Activated naive CD4-positive, alpha-beta T cell treated with anti-CD3 and anti-CD28 coated beads, Interleukin-2, amount 50 U/mL, for 72 hours (primary cell): ENCODE data around the gene CYP1B1. TPM values are rescaled to one million over a fixed set of nuclear protein-coding genes. Genes with fewer than 3 reads are reported as not detected.
A peak's percentile ranks its signal among the peaks of the same experiment; 100 is the strongest.
"Not testable (repeated sequence)": the region's sequence is repeated elsewhere in the genome, so short reads cannot be mapped to it uniquely, and the experiment has no call there.

ENCODE experiments used
- ATAC-seq, 2 donors: fragments of 150-1000 bp; cut with Tn5 transposase; 2 replicates each; pipeline ENCODE4 v1.10.0; 2021; ENCODE audit warnings: mild to moderate bottlenecking in 2 of 2, moderate library complexity in 2 of 2
- DNase-seq, 2 donors: peaks; one replicate each; pipeline ENCODE4 v3.0.0; 2021 to 2022; ENCODE audit warnings: low spot score in 2 of 2
- H3K27ac Mint-ChIP-seq, 2 donors: one replicate each; pipeline ENCODE4 v1.8.0; 2022; ENCODE audit warnings: mild to moderate bottlenecking in 2 of 2, mixed read lengths in 2 of 2
- H3K36me3 Mint-ChIP-seq, 2 donors: one replicate each; pipeline ENCODE4 v1.8.0; 2022; ENCODE audit warnings: mixed read lengths in 2 of 2
- H3K9me3 Mint-ChIP-seq, 2 donors: one replicate each; pipeline ENCODE4 v1.8.0; 2022; ENCODE audit warnings: mixed read lengths in 2 of 2
- total RNA-seq, 2 donors: library from RNA; stranded (reverse); gene quantifications; one replicate each; pipeline ENCODE4 v1.2.3, GENCODE V29; 2022

The CYP1B1 gene
- 10 to 100 TPM; 40.4 to 41.7 TPM for total RNA-seq

DNA sequence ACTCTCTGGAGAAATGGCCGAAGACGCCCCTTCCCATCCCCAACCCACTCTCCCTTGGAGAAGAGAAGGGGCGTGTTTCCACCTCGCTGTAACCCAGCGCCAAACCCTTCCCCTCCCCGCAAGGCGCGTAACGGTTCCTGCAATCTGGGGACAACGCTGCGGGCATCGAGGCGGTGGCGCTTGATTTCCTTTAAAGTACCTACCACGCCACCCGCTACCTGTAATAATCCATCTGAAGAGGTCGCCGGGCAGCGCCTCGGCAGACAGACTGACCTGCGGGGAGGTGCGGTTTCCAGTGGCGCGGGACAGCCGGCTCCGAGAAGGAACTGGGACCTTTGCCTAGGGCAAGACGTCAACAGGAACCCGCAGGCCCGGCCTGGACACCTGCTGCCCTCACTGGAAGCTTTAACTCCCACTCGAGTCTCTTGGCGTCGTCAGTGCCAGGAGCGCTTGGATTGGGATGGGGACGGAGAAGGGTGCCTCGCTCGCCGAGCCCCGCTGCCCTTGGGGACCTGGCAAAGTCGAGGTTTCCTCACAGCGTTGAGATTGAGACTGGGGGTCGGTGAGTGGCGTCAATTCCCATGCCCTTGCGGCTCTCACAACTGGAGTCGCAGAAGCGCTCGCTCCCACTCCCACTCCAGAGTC lies at the start of gene CYP1B1:
Gene CYP1B1, minus strand, starts transcription at position 645 of the 645 bp plus-strand sequence. CDS start 763 bp downstream, outside the sequence.
- ATAC-seq (no peak), DNase-seq (peak; percentile 33 to 60)
- Mint-ChIP-seq H3K36me3 (peaks cover 34 to 41% of the 10 kb centered on the region in 2 donors), H3K27ac (peak within 1 kb of the TSS; percentile 97 to 99), H3K9me3 (peaks cover 0 to 3% of the 10 kb centered on the region in 2 donors)

DNA sequence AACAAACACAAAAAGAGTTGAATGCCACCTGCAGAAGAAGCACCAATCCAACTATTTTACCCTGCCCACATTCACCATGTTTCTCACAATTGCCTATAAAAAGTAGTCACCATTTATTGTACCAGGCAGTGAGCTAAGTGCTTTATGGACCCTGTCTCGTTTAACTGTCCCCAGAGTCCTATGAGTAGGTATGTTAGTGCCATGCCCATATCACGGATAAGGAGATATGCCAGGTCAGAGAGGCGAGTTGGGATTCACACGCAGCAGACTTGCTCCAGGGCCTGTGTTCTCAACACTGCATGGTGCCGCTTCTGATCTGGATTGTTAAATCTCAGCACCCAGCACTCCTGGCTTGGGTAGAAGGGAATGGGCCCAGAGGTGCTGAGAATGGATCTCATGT lies 49.1 kb upstream of the CYP1B1 start:
- Mint-ChIP-seq H3K36me3 (peaks cover 12 to 23% of the 10 kb centered on the region in 2 donors), H3K9me3 (peaks cover 20 to 29% of the 10 kb centered on the region in 2 donors), H3K27ac (no peak overlapping the region)
- DNase-seq = no peak
- no peak for ATAC-seq

DNA sequence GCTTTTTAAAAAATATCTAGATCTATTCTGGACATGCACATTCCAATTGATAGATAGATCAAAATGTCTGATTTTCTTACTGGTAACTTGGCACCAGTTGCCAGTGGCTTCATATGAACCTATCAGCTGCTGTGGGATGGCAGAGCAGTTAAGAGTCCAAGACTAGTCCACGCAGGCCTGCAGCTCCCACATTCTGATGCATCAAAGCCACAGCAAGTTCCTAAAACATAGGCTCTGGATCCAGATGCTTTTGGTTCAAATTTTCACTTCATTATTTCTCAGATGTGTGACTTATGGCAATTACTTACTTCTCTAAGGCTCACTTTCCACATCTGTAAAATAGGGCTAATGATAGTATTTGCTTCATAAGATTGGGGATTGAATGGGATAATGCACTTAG lies 48.0 kb upstream of the CYP1B1 start:
- H3K9me3 Mint-ChIP-seq = peaks cover 20 to 22% of the 10 kb centered on the region in 2 donors
- H3K27ac Mint-ChIP-seq = no peak overlapping the region
- ATAC-seq (no peak), DNase-seq (no peak)
- H3K36me3 Mint-ChIP-seq = peaks cover 12 to 22% of the 10 kb centered on the region in 2 donors

DNA sequence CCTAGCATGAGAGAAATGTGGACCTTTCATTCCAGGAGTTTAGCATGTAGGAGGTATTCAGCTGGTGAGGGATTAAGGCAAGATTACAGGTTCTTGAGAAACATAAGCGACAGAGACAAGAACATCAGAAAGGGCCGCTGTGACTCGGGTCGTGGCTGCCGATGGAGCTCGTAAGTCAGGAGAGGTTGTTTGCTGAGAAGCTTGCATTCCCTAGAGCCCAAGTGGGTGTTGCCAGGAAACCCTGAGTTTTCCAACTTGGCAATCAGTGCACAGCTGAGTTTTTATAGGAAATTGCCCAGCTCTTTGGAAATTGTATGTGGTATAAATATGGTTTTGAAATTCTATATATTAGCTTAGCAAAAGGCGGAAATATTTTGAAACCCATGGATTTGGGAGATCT lies 46.4 kb upstream of the CYP1B1 start:
- no peak for ATAC-seq
- no peak for DNase-seq
- peaks cover 11% of the 10 kb centered on the region in 2 donors for H3K9me3 Mint-ChIP-seq
- H3K36me3 Mint-ChIP-seq = peaks cover 10 to 11% of the 10 kb centered on the region in 2 donors
- H3K27ac Mint-ChIP-seq = no peak overlapping the region

DNA sequence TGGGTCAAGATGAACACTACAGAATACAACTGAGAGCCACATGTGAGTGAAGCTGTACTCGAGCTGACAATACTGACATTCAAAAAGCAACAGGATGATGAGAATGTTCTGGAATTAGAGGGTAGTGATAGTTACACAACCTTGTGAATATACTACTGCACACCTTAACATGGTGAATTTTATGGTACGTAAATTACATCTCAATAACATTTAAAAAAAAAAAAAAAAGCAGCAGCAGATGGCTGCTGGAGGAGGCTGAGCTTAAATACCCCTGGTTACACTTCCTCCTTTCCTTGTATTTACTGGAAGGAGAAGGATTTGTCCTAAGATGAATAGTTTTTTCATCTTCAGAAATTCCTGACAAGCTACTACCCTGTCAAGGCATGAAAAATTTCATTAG lies 45.5 kb upstream of the CYP1B1 start:
- ATAC-seq = no peak
- Mint-ChIP-seq H3K27ac (no peak overlapping the region), H3K36me3 (peaks cover 2 to 3% of the 10 kb centered on the region in 2 donors), H3K9me3 (peaks cover 2% of the 10 kb centered on the region in 2 donors)
- DNase-seq = no peak

DNA sequence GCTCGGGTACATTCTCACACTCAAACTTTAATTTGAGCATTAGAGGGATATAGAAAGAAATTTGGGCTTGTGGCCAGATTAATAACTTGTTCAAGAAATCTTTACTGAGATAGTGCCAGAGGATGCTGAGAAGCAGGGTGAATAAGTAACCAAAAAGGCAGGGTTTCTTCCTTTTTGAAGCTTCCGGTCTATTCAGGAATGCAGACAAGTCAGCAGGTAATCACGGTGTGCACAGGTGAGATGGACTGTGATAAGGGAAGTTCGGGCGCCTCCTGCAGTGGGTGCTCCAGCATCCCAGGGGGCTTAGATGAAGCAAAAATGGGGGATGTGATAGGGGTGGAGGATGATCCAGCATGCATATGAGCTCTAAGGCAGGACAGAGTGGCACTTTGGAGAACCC lies 44.9 kb upstream of the CYP1B1 start:
- ATAC-seq (no peak), DNase-seq (no peak)
- Mint-ChIP-seq H3K36me3 (no peaks in the 10 kb centered on the region), H3K27ac (no peak overlapping the region), H3K9me3 (no peaks in the 10 kb centered on the region)

DNA sequence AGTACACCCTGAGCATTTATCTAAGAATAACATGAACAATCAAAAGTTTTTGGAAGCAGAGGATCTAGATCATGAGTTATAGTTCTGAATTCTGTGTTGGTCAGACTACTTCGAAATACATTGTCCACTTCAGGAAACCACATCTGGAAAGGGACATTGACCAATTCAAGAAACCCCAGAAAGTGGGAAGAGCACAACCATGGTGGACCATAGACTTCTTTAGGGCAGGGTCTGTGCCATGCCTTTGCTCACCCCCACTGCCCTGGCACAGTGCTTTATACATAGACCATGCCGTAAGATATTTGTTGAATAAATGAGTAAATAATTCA lies 44.3 kb upstream of the CYP1B1 start:
- ATAC-seq (no peak), DNase-seq (no peak)
- no peak overlapping the region for H3K27ac Mint-ChIP-seq
- no peaks in the 10 kb centered on the region for H3K36me3 Mint-ChIP-seq
- no peaks in the 10 kb centered on the region for H3K9me3 Mint-ChIP-seq

DNA sequence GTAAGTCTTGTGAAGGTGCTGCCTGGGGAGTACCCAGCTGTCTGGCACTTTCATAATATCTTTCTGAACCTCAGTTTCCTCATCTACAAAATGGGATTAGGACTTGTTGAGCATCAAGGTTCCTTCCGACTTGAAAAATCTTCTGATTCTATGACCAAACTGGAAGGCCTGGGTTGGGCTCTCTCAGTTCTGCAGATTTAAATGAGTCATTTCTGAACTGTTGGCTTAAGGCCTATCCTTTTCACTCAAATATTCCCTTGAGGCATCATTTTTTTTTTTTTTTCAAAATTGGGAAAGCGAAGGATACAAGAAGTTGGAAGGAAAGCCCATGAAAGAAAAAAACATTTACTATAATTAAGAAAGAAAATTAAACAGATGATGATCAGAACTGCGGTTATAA lies 40.8 kb upstream of the CYP1B1 start:
- Mint-ChIP-seq H3K27ac (no peak overlapping the region), H3K9me3 (peaks cover 6% of the 10 kb centered on the region in 2 donors), H3K36me3 (peaks cover 9 to 16% of the 10 kb centered on the region in 2 donors)
- no peak for ATAC-seq
- no peak for DNase-seq

DNA sequence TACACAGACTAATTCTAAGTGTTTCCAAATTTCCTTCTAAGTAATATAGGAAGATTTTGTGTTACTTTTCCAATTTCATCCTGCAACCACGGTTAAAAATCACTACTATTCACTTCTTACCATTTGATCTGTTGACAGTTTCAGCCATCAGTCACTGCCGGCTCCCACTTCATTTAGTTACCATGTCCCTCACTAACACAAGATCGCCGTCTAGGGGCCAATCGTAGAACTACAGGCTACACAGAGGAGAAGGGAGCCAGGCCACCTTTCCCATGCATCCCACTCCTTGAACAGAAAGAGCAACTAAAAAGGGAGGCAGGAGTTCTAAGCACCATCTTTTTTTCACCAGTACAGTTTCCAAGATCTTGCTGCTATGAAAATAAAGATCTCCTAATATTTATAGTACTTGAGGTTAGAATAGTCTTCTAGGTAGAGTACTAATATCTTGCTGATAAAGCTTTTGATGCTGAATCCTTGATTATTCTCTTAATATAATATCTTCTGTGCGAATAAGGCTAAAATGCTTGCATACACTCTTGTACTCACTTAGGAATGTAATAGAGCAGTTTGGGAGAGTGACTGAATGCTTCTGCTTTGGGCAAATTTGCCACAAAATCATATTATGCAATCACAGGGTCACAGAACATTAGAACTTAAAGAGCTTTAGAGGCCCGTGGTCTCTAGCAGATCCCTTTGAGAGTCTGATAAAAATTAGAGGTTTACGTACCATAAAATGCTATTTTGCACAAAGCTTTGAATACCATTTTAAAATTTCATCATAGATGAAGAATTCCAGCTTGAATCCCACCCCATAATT lies 39.5 kb upstream of the CYP1B1 start:
- H3K9me3 Mint-ChIP-seq = peaks cover 6 to 17% of the 10 kb centered on the region in 2 donors
- peaks cover 13 to 28% of the 10 kb centered on the region in 2 donors for H3K36me3 Mint-ChIP-seq
- DNase-seq (peak in 1 of 2 donors; percentile 87), ATAC-seq (peak; percentile 83 to 85)
- no peak overlapping the region for H3K27ac Mint-ChIP-seq

DNA sequence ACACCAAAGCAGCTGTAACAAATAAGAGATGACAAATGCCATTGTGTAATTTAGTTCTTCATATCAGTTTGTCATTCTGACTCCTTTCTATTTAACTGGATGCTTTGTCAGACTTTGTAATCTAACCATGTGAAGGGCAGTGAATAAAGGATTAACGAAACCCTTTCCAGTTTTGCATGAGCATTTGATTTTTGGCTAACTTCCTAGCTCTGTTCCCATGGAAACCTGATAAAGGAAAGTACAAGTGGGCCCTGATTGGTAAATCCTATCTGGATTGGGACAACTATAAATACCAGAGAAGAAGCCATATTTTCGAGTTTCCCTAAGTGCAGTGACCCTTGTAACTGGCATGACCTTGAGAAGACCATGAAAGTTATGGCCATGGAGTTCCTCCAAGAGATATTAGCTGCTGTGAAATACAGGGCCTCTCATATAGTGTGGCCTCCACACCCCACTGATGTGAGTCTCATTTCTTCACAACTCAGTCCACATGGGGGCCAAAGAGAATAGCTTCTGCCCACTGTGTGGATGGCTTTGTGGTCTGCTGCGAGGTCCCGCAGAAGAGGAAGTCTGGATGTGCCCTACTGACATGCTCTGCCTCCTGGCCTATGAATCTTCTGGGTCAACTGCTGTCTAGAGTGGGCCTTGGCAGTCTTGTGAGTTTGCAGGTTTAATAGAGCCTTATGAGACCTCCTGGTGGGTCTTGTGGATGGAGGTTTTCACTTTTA lies 38.2 kb upstream of the CYP1B1 start:
- Mint-ChIP-seq H3K9me3 (peaks cover 6 to 18% of the 10 kb centered on the region in 2 donors), H3K27ac (no peak overlapping the region)
- no peak for ATAC-seq

DNA sequence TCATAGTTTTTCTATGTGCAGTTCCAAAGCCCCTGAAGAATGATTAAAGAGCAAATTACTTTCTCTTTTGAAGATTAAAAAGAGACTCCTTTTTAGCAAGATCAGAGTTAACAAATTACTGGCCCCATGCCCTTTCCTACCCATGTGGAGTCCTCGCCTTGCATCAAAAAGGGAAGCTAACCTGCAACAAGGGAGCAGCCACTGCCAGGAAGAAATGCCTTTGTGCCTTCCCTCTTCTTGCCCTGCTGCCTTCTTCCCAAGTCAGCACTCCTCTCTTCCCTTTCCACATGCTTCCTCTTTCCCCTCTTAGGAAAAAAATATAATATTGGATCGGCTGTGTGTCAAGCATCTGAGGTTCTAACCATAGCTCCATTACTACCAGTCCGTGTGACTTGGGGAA lies 37.1 kb upstream of the CYP1B1 start:
- Mint-ChIP-seq H3K36me3 (peaks cover 13 to 34% of the 10 kb centered on the region in 2 donors), H3K9me3 (peaks cover 6 to 23% of the 10 kb centered on the region in 2 donors), H3K27ac (no peak overlapping the region)
- ATAC-seq (no peak), DNase-seq (no peak)

More for the DNA sequence above, 38.2 kb upstream of the CYP1B1 start:
- H3K36me3 Mint-ChIP-seq = peaks cover 13 to 28% of the 10 kb centered on the region in 2 donors
- no peak for DNase-seq

DNA sequence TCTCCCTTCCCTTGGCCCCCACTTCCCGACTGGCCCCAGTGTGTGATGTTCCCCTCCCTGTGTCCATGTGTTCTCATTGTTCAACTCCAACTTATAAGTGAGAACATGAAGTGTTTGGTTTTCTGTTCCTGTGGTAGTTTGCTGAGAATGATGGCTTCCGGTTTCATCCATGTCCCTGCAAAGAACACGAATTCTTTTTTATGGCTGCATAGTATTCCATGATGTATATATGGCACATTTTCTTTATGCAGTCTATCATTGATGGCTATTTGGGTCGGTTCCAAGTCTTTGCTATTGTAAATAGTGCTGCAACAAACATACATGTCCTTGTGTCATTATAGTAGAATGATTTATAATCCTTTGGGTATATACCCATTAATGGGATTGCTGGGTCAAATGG lies 35.4 kb upstream of the CYP1B1 start:
- H3K9me3 Mint-ChIP-seq = peaks cover 6 to 23% of the 10 kb centered on the region in 2 donors
- not testable (repeated sequence) for H3K27ac Mint-ChIP-seq, ATAC-seq, DNase-seq
- H3K36me3 Mint-ChIP-seq = peaks cover 13 to 34% of the 10 kb centered on the region in 2 donors

DNA sequence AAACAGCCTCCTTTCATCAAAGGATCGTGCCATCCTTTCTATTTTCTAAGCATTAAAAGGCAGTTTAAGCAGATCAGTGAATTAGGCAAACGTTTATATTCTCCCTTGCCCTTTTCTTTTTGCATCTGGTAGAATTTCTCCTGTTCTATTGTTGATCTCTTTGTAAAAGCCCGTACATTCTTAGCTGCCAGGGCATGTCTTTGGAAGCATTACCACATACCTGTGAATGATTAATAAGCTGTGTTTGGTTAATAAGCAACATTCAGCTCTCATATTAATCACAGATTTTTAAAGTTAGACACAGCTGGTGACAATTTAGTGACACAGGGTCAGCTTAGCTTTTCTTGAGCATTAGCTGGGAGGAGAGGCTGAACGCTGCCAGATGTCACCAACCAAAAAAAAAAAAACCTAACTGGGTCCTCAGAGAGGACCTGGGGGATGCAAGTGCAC lies 33.8 kb upstream of the CYP1B1 start:
- Mint-ChIP-seq H3K36me3 (peaks cover 13 to 43% of the 10 kb centered on the region in 2 donors), H3K9me3 (peaks cover 9 to 30% of the 10 kb centered on the region in 2 donors), H3K27ac (no peak overlapping the region)
- DNase-seq = no peak
- ATAC-seq = no peak

DNA sequence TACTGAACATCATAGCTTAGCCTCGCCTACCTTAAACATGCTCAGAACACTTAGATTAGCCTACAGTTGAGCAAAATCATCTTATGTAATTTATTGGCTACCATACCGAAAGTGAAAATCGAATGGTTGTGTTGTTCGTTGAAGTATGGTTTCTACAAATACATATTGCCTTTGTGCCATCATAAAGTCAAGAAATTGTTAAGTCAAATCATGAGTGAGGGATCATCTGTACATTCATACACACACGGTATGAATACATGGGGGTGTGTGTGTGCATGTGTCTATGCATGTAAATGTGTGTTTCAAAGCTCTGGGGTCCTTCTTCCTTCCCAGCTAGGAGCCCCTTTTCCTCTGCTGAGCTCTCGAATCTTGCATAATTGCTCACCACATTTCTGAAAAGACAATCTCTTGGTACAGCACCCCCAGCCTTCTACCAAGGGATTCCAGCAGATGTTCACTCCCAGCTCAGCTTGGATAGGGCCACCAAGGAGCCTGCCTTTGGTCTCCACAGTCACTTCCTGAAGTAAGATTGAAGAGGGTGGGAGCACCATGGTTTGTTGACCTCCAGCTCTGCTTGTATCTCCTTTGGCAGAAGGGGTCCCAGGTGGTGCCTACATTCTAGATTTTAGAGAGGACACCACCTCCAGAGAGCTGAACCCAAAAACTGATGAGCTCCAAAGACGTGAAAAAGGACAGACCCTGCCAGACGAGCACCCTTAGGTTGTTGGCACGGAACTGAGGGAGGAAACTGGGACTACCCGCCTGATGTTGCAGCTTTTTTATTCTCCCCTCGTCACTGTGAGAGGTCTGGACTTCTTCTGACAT lies 33.2 kb upstream of the CYP1B1 start:
- H3K36me3 Mint-ChIP-seq = peaks cover 9 to 48% of the 10 kb centered on the region in 2 donors
- peaks cover 9 to 31% of the 10 kb centered on the region in 2 donors for H3K9me3 Mint-ChIP-seq
- no peak overlapping the region for H3K27ac Mint-ChIP-seq
- DNase-seq (no peak), ATAC-seq (peak in 1 of 2 donors; percentile 81)

DNA sequence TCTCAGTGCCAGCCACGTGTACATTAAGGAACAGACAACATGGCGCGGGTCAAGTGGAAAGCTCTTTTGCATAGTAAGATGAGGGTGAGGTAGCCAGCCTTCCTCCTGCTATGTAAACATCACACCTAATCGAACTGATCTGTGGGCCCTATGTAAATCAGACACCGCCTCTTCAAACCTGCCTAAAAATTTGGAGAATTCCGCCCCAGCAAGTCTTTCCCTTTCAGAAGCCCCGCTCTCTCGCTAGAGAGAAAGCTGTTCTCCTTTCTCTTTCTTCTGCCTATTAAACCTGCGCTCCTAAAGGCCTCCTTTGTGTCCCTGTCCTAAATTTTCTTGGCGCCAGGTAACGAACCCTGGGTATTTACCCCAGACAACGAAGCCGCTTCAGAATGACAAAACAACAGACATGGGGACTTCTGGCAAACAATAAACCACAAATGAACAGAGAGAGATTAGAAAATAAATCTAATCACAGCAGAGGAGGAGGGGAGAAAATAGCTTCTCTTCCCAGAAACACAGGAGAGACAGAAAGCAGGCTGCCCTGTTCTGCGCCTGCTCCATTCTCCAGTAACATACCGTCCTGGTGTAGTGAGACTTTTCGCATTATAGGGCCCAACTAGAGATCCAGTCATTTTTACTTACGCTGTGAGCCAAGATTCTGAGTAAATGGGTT lies 31.9 kb upstream of the CYP1B1 start:
- DNase-seq = no peak
- peak overlapping the region in 1 of 2 donors; percentile 33 for H3K27ac Mint-ChIP-seq
- ATAC-seq = no peak
- H3K9me3 Mint-ChIP-seq = peaks cover 9 to 30% of the 10 kb centered on the region in 2 donors
- H3K36me3 Mint-ChIP-seq = peaks cover 15 to 42% of the 10 kb centered on the region in 2 donors
